Measurements from ENCODE around the gene KRTAP10-8.
"Not testable (repeated sequence)": the region's sequence is repeated elsewhere in the genome, so short reads cannot be mapped to it uniquely, and the experiment has no call there.

Gene KRTAP10-8

GRCh38 chr21:44616591-44616926 is 4.7 kb downstream of the KRTAP10-8 start:
- no peak for DNase-seq (ENCODE audit: extremely low read depth in 1 of 2, low read depth in 1 of 2)

GRCh38 chr21:44617071-44617501 is 5.2 kb downstream of the KRTAP10-8 start:
- DNase-seq (ENCODE audit: extremely low read depth in 1 of 2, low read depth in 1 of 2) = no peak

GRCh38 chr21:44618504-44618903 is 6.6 kb downstream of the KRTAP10-8 start:
- no peak for DNase-seq (ENCODE audit: extremely low read depth in 1 of 2, low read depth in 1 of 2)

- peak; percentile 23 to 25 for DNase-seq (ENCODE audit: extremely low read depth in 1 of 2, low read depth in 1 of 2)
These were observed 7.0 kb downstream of the KRTAP10-8 start for GRCh38 chr21:44618909-44619308.

GRCh38 chr21:44619886-44620285 is 8.0 kb downstream of the KRTAP10-8 start:
- DNase-seq (ENCODE audit: extremely low read depth in 1 of 2, low read depth in 1 of 2) = no peak

- no peak for DNase-seq (ENCODE audit: extremely low read depth in 1 of 2, low read depth in 1 of 2)
These were observed 11.7 kb downstream of the KRTAP10-8 start for GRCh38 chr21:44623575-44623974.

- DNase-seq (ENCODE audit: extremely low read depth in 1 of 2, low read depth in 1 of 2) = no peak
These were observed 13.9 kb downstream of the KRTAP10-8 start for GRCh38 chr21:44625756-44626155.

- DNase-seq (ENCODE audit: extremely low read depth in 1 of 2, low read depth in 1 of 2) = no peak
These were observed 14.4 kb downstream of the KRTAP10-8 start for GRCh38 chr21:44626262-44626661.

GRCh38 chr21:44626673-44627143 is 14.8 kb downstream of the KRTAP10-8 start, which contains the start of gene KRTAP10-9:
Gene KRTAP10-9, plus strand, starts transcription at chr21:44627093. Its CDS starts 79 bp downstream, at chr21:44627172.
- no peak for DNase-seq (ENCODE audit: extremely low read depth in 1 of 2, low read depth in 1 of 2)

- DNase-seq (ENCODE audit: extremely low read depth in 1 of 2, low read depth in 1 of 2) = not testable (repeated sequence)
These were observed 15.4 kb downstream of the KRTAP10-8 start for GRCh38 chr21:44627181-44627822.

- DNase-seq (ENCODE audit: extremely low read depth in 1 of 2, low read depth in 1 of 2) = not testable (repeated sequence)
These were observed 16.0 kb downstream of the KRTAP10-8 start for GRCh38 chr21:44627831-44628233.

GRCh38 chr21:44628707-44629391 is 17.0 kb downstream of the KRTAP10-8 start:
- no peak for DNase-seq (ENCODE audit: extremely low read depth in 1 of 2, low read depth in 1 of 2)

GRCh38 chr21:44630440-44630839 is 18.6 kb downstream of the KRTAP10-8 start:
- DNase-seq (ENCODE audit: extremely low read depth in 1 of 2, low read depth in 1 of 2) = no peak

- no peak for DNase-seq (ENCODE audit: extremely low read depth in 1 of 2, low read depth in 1 of 2)
These were observed 20.2 kb downstream of the KRTAP10-8 start for GRCh38 chr21:44632067-44632466.

- DNase-seq (ENCODE audit: extremely low read depth in 1 of 2, low read depth in 1 of 2) = no peak
These were observed 24.5 kb downstream of the KRTAP10-8 start for GRCh38 chr21:44636209-44637017.

- no peak for DNase-seq (ENCODE audit: extremely low read depth in 1 of 2, low read depth in 1 of 2)
These were observed 25.4 kb downstream of the KRTAP10-8 start, which contains the start of gene KRTAP10-10 for GRCh38 chr21:44637018-44637850. Gene KRTAP10-10, plus strand, starts transcription at chr21:44637356. Its CDS starts 62 bp downstream, at chr21:44637418.

- not testable (repeated sequence) for DNase-seq (ENCODE audit: extremely low read depth in 1 of 2, low read depth in 1 of 2)
These were observed 26.0 kb downstream of the KRTAP10-8 start for GRCh38 chr21:44637851-44638348.

- DNase-seq (ENCODE audit: extremely low read depth in 1 of 2, low read depth in 1 of 2) = not testable (repeated sequence)
These were observed 26.8 kb downstream of the KRTAP10-8 start for GRCh38 chr21:44638506-44639330.

- no peak for DNase-seq (ENCODE audit: extremely low read depth in 1 of 2, low read depth in 1 of 2)
These were observed 27.4 kb downstream of the KRTAP10-8 start for GRCh38 chr21:44639331-44639655.
